ENCODE data around the gene CTXN1. TPM values are rescaled to one million over a fixed set of nuclear protein-coding genes. Genes with fewer than 3 reads are reported as not detected.
"Not testable (repeated sequence)": the region's sequence is repeated elsewhere in the genome, so short reads cannot be mapped to it uniquely, and the experiment has no call there.

Gene CTXN1
- total and polyA plus RNA-seq, 2 donors (not counting 1 experiment from before 2014, with no cell fraction given) = 0.66 to 0.85 TPM

DNA sequence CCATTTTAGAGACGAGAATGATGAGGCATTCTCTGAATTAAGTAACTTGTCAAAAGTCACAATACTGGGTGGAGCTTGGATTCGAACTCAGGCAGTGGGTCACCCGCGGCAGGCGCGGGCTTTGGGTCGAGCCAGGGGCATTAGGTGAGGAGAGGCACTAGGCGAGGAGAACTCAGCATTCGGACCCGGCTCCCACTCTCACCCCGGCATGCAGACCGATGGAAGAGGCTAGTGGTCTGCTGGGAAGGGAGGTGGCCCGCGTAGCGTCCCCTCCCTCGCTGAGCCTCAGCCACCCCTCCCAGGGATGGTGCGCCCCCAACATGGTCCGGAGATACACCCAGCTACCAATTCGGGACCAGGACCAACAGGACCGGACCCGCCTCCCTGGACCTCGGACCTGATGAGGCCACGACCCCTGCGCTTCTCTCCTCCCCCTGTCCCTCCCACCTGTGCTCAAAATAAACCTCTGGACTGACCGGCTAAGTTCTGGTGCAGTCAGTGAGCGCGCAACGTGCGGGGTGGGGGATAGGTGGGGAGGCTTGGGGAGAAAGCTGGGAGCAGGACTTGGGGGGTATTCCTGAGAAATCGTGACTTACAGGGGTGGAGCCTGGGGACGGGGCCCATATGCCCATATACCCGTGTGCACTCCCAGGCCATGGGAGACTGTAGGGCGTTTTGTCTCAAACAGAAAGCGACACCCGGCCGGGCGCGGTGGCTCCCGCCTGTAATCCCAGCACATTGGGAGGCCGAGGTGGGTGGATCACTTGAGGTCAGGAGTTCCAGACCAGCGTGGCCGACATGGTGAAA is 7.1 kb downstream of the CTXN1 start:
- Histone ChIP-seq H3K9me3 (ENCODE audit: control insufficient read depth, insufficient read depth, low read depth, low read length) (no peaks in the 10 kb centered on the region), H3K36me3 (ENCODE audit: control insufficient read depth, insufficient read depth, low read length) (peaks cover 9% of the 10 kb centered on the region), H3K79me2 (ENCODE audit: control insufficient read depth, insufficient read depth, low read length) (peaks cover 3% of the 10 kb centered on the region), H2AFZ (ENCODE audit: low read length) (no peak overlapping the region), H3K27ac (ENCODE audit: insufficient read depth, low read length) (no peak overlapping the region), H4K20me1 (ENCODE audit: control insufficient read depth, extremely low read depth, insufficient read depth, low read length) (no peaks in the 10 kb centered on the region), H3K27me3 (ENCODE audit: control insufficient read depth, insufficient read depth, low read length) (peaks cover 8% of the 10 kb centered on the region), H3K4me1 (ENCODE audit: control insufficient read depth, extremely low read depth, insufficient read depth, low read length) (peaks cover 23% of the 10 kb centered on the region), H3K4me3 (replicated peaks in 1 of 4; ENCODE audit: control extremely low read depth in 1 of 4, insufficient read depth in 1 of 4, low read depth in 3 of 4, low read length in 4 of 4) (no peak overlapping the region), H3K9ac (ENCODE audit: insufficient read depth, low read length) (no peak overlapping the region), H3K4me2 (ENCODE audit: extremely low read depth, insufficient read depth, low read length) (no peak overlapping the region)
- no peak for TF ChIP-seq EZH2 (IDR thresholded peaks at IDR 0.05; ENCODE audit: low read length, missing control alignments)
- TF ChIP-seq, protein P1, sequence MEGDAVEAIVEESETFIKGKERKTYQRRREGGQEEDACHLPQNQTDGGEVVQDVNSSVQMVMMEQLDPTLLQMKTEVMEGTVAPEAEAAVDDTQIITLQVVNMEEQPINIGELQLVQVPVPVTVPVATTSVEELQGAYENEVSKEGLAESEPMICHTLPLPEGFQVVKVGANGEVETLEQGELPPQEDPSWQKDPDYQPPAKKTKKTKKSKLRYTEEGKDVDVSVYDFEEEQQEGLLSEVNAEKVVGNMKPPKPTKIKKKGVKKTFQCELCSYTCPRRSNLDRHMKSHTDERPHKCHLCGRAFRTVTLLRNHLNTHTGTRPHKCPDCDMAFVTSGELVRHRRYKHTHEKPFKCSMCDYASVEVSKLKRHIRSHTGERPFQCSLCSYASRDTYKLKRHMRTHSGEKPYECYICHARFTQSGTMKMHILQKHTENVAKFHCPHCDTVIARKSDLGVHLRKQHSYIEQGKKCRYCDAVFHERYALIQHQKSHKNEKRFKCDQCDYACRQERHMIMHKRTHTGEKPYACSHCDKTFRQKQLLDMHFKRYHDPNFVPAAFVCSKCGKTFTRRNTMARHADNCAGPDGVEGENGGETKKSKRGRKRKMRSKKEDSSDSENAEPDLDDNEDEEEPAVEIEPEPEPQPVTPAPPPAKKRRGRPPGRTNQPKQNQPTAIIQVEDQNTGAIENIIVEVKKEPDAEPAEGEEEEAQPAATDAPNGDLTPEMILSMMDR (conservative IDR thresholded peaks at IDR 0.05 in 1 of 2, IDR thresholded peaks at IDR 0.05 in 1 of 2; ENCODE audit: low read depth in 1 of 2, low read length in 2 of 2) = no peak
- DNase-seq (ENCODE audit: low read depth in 2 of 2) = no peak

GRCh38 chr19:7918062-7918614 is 7.8 kb downstream of the CTXN1 start:
- Histone ChIP-seq H3K4me1 (ENCODE audit: control insufficient read depth, extremely low read depth, insufficient read depth, low read length) (peaks cover 23% of the 10 kb centered on the region), H3K4me3 (replicated peaks in 1 of 4; ENCODE audit: control extremely low read depth in 1 of 4, insufficient read depth in 1 of 4, low read depth in 3 of 4, low read length in 4 of 4) (peak overlapping the region in 2 of 4 experiments; percentile 19 to 41), H2AFZ (ENCODE audit: low read length) (peak overlapping the region; percentile 51), H3K4me2 (ENCODE audit: extremely low read depth, insufficient read depth, low read length) (peak overlapping the region; percentile 80)
- H3K27me3 ChIP-seq (ENCODE audit: control insufficient read depth, insufficient read depth, low read length); H3K9me3 ChIP-seq (ENCODE audit: control insufficient read depth, insufficient read depth, low read depth, low read length); DNase-seq (ENCODE audit: low read depth in 2 of 2); H3K36me3 ChIP-seq (ENCODE audit: control insufficient read depth, insufficient read depth, low read length); H3K9ac ChIP-seq (ENCODE audit: insufficient read depth, low read length); H3K27ac ChIP-seq (ENCODE audit: insufficient read depth, low read length); H4K20me1 ChIP-seq (ENCODE audit: control insufficient read depth, extremely low read depth, insufficient read depth, low read length); H3K79me2 ChIP-seq (ENCODE audit: control insufficient read depth, insufficient read depth, low read length): not testable (repeated sequence)

DNA sequence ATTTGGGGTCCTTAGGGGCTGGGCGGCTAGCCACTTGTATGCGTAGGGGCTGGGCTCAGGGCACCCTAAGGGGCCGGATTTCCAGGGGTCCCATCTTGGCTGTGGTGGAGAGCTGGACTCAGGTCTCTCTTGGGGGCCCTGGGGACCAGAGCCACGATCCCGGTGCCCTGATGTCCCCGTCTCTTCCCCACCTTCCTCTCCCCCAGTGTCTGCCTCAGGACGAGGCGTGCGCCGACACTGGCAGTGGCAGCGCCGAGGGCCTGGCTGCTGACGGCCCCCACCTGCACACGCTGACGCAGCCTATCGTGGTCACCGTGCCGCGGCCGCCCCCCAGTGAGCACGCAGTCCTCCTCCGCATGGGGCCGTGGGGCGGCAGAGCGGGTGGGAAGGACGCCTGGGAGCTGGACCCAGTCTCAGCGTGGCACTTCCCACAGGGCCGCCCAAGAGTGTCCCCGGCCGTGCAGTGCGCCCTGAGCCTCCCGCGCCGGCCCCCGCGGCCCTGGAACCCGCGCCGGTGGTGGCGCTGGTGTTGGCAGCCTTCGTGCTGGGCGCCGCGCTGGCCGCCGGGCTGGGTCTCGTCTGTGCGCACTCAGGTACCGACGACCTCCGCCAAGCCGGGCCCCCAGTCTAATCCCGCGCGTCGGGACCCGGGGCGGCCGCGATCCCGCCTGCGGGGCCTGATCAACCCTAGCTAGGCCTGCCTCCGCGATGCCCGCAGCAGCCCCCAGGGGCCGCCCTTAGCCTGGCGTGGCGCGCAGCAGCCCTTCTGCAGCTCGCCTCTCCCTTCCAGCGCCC is 8.5 kb downstream of the CTXN1 start:
- H3K9me3 ChIP-seq (ENCODE audit: control insufficient read depth, insufficient read depth, low read depth, low read length) = no peaks in the 10 kb centered on the region
- peak overlapping the region; percentile 30 for H3K9ac ChIP-seq (ENCODE audit: insufficient read depth, low read length)
- peaks cover 23% of the 10 kb centered on the region for H3K4me1 ChIP-seq (ENCODE audit: control insufficient read depth, extremely low read depth, insufficient read depth, low read length)
- H3K4me3 ChIP-seq (replicated peaks in 1 of 4; ENCODE audit: control extremely low read depth in 1 of 4, insufficient read depth in 1 of 4, low read depth in 3 of 4, low read length in 4 of 4) = peak overlapping the region in 2 of 4 experiments; percentile 34 to 41
- peaks cover 9% of the 10 kb centered on the region for H3K36me3 ChIP-seq (ENCODE audit: control insufficient read depth, insufficient read depth, low read length)
- TF ChIP-seq, protein P1 (conservative IDR thresholded peaks at IDR 0.05 in 1 of 2, IDR thresholded peaks at IDR 0.05 in 1 of 2; ENCODE audit: low read depth in 1 of 2, low read length in 2 of 2) = peak; percentile 43 to 65
- TF ChIP-seq EZH2 (IDR thresholded peaks at IDR 0.05; ENCODE audit: low read length, missing control alignments) = peak; percentile 67
- peaks cover 8% of the 10 kb centered on the region for H3K27me3 ChIP-seq (ENCODE audit: control insufficient read depth, insufficient read depth, low read length)
- H4K20me1 ChIP-seq (ENCODE audit: control insufficient read depth, extremely low read depth, insufficient read depth, low read length) = no peaks in the 10 kb centered on the region
- H3K4me2 ChIP-seq (ENCODE audit: extremely low read depth, insufficient read depth, low read length) = peak overlapping the region; percentile 80
- peaks cover 3% of the 10 kb centered on the region for H3K79me2 ChIP-seq (ENCODE audit: control insufficient read depth, insufficient read depth, low read length)
- DNase-seq (ENCODE audit: low read depth in 2 of 2) = peak; percentile 48 to 61
- peak overlapping the region; percentile 51 for H2AFZ ChIP-seq (ENCODE audit: low read length)
- H3K27ac ChIP-seq (ENCODE audit: insufficient read depth, low read length) = no peak overlapping the region
